Measurements from ENCODE around the gene PHKG2.

GRCh38 chr16:30724641-30725417 is 23.4 kb upstream of the PHKG2 start:
- TF ChIP-seq CTCF (IDR thresholded peaks at IDR 0.05) (no peak), POLR2A (IDR thresholded peaks at IDR 0.05) (no peak), EP300 (IDR thresholded peaks at IDR 0.05) (no peak)

All from ovary (tissue), 3 donors.